ENCODE measurements around the gene ABHD13. TPM values are rescaled to one million over a fixed set of nuclear protein-coding genes. Genes with fewer than 3 reads are reported as not detected.

ABHD13 gene
- total RNA-seq, 1 experiment from 2014 or later, result 4.1 TPM

DNA sequence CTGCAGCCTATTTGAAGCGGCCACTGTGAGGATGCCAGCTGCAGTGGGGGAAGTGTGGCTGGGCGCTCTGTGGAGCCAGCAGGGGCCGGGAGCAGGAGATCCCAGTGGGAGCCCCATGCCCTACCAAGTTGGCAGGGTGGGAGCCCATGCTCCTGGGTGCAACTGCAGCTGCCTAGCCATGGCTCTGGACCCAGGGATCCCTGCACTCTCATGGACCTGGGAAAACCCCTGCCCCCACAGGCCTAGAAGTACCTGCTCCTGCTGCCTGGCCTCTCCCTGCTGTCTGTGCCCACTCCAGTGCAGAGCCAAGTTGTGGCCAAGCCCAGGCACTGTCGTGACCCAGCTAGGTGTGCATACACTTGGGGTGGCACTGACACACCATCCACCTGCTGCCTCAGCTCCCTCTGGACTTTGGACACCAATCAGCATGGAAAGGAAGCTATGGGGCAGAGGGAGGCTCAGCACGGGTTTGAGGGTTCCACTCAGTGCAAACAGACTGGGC, 23.7 kb upstream of the ABHD13 start:
- BruUV-seq (replicated peaks), result no TSS peak

More for the DNA sequence above, 23.7 kb upstream of the ABHD13 start:
- ATAC-seq (no peak), DNase-seq (ENCODE audit: low read depth, low spot score) (no peak)
- Histone ChIP-seq H3K4me3 (replicated peaks in 1 of 2; ENCODE audit: low read depth in 1 of 2, low read length in 2 of 2) (no peak overlapping the region), H3K27ac (ENCODE audit: low read depth, low read length) (no peak overlapping the region), H3K4me2 (ENCODE audit: low read length) (no peak overlapping the region), H4K20me1 (ENCODE audit: insufficient read depth) (no peaks in the 10 kb centered on the region), H3K9me3 (ENCODE audit: control insufficient read depth in 1 of 2, insufficient read depth in 1 of 2, low read depth in 1 of 2, low read length in 2 of 2) (no peaks in the 10 kb centered on the region), H3K4me1 (ENCODE audit: control insufficient read depth in 1 of 2, insufficient read depth in 2 of 2, low read length in 2 of 2) (no peaks in the 10 kb centered on the region), H3K9ac (ENCODE audit: low read length) (no peak overlapping the region), H3K27me3 (ENCODE audit: insufficient read depth, low read length) (no peaks in the 10 kb centered on the region; the same call in 1 of the 2 replicates), H3K36me3 (ENCODE audit: control insufficient read depth in 1 of 2, insufficient read depth in 2 of 2, low read length in 2 of 2) (no peaks in the 10 kb centered on the region), H2AFZ (ENCODE audit: low read depth, low read length, poor library complexity, severe bottlenecking) (no peak overlapping the region), H3K9me2 (ENCODE audit: insufficient read depth) (no peaks in the 10 kb centered on the region), H3K79me2 (ENCODE audit: insufficient read depth, low read length) (no peaks in the 10 kb centered on the region)
- POLR2A ChIA-PET, result no interaction called here
- CTCF ChIA-PET, result no interaction called here
- intact Hi-C loops (cut with micrococcal nuclease), result no loop called here
- RAD21 ChIA-PET (ENCODE audit: low non-redundant PET in 1 of 2, low total read pairs in 2 of 2, uncharacterized antibody in 2 of 2, unreplicated experiment in 2 of 2), result no interaction called here
- TF ChIP-seq POLR2A (IDR thresholded peaks at IDR 0.05; ENCODE audit: borderline replicate concordance, extremely low read depth, insufficient read depth, insufficient read length) (no peak), RAD21 (IDR thresholded peaks at IDR 0.05; ENCODE audit: low read depth) (no peak), ZFX (IDR thresholded peaks at IDR 0.05) (no peak), CBX3 (IDR thresholded peaks at IDR 0.05; ENCODE audit: low read depth) (no peak), JUND (IDR thresholded peaks at IDR 0.05) (no peak), SRF (IDR thresholded peaks at IDR 0.05; ENCODE audit: low read depth) (no peak), YY1 (IDR thresholded peaks at IDR 0.05; ENCODE audit: extremely low read depth, insufficient replicate concordance, low read depth, low read length) (no peak), POLR2AphosphoS5 (IDR thresholded peaks at IDR 0.05; ENCODE audit: low read depth, low read length) (no peak)
- TF ChIP-seq, protein P1, sequence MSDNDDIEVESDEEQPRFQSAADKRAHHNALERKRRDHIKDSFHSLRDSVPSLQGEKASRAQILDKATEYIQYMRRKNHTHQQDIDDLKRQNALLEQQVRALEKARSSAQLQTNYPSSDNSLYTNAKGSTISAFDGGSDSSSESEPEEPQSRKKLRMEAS (IDR thresholded peaks at IDR 0.05), result no peak
- TF ChIP-seq, protein P2, sequence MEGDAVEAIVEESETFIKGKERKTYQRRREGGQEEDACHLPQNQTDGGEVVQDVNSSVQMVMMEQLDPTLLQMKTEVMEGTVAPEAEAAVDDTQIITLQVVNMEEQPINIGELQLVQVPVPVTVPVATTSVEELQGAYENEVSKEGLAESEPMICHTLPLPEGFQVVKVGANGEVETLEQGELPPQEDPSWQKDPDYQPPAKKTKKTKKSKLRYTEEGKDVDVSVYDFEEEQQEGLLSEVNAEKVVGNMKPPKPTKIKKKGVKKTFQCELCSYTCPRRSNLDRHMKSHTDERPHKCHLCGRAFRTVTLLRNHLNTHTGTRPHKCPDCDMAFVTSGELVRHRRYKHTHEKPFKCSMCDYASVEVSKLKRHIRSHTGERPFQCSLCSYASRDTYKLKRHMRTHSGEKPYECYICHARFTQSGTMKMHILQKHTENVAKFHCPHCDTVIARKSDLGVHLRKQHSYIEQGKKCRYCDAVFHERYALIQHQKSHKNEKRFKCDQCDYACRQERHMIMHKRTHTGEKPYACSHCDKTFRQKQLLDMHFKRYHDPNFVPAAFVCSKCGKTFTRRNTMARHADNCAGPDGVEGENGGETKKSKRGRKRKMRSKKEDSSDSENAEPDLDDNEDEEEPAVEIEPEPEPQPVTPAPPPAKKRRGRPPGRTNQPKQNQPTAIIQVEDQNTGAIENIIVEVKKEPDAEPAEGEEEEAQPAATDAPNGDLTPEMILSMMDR (IDR thresholded peaks at IDR 0.05 in 2 of 3, conservative IDR thresholded peaks at IDR 0.05 in 1 of 3; ENCODE audit: borderline replicate concordance in 1 of 3, insufficient read depth in 1 of 3, low read depth in 2 of 3, low read length in 2 of 3), result no peak
- TF ChIP-seq, protein P3, sequence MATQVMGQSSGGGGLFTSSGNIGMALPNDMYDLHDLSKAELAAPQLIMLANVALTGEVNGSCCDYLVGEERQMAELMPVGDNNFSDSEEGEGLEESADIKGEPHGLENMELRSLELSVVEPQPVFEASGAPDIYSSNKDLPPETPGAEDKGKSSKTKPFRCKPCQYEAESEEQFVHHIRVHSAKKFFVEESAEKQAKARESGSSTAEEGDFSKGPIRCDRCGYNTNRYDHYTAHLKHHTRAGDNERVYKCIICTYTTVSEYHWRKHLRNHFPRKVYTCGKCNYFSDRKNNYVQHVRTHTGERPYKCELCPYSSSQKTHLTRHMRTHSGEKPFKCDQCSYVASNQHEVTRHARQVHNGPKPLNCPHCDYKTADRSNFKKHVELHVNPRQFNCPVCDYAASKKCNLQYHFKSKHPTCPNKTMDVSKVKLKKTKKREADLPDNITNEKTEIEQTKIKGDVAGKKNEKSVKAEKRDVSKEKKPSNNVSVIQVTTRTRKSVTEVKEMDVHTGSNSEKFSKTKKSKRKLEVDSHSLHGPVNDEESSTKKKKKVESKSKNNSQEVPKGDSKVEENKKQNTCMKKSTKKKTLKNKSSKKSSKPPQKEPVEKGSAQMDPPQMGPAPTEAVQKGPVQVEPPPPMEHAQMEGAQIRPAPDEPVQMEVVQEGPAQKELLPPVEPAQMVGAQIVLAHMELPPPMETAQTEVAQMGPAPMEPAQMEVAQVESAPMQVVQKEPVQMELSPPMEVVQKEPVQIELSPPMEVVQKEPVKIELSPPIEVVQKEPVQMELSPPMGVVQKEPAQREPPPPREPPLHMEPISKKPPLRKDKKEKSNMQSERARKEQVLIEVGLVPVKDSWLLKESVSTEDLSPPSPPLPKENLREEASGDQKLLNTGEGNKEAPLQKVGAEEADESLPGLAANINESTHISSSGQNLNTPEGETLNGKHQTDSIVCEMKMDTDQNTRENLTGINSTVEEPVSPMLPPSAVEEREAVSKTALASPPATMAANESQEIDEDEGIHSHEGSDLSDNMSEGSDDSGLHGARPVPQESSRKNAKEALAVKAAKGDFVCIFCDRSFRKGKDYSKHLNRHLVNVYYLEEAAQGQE (IDR thresholded peaks at IDR 0.05; ENCODE audit: low read depth), result no peak

All from HCT116 (cell line).